ENCODE measurements around the gene NKIRAS2. TPM values are rescaled to one million over a fixed set of nuclear protein-coding genes. Genes with fewer than 3 reads are reported as not detected.
"Not testable (repeated sequence)": the region's sequence is repeated elsewhere in the genome, so short reads cannot be mapped to it uniquely, and the experiment has no call there.

NKIRAS2 gene
- total and polyA plus RNA-seq, 2 donors (not counting 3 experiments of a cell fraction or from before 2014, with no cell fraction given) = 57.3 to 87.6 TPM

GRCh38 chr17:42009170-42009569 is 10.7 kb upstream of the NKIRAS2 start:
- no peaks in the 10 kb centered on the region for H3K9me1 ChIP-seq (replicated peaks; ENCODE audit: control insufficient read depth, extremely low read depth, insufficient read depth, low read length)
- DNase-seq (ENCODE audit: low read depth, low spot score) (no peak), FAIRE-seq (no peak)
- no peak overlapping the region for H2AFZ ChIP-seq (ENCODE audit: low read depth, low read length)
- peaks cover 14% of the 10 kb centered on the region for H3K4me1 ChIP-seq (ENCODE audit: control insufficient read depth, extremely low read depth, insufficient read depth, low read length)
- H3K36me3 ChIP-seq (ENCODE audit: control insufficient read depth in 2 of 2, extremely low read depth in 1 of 2, insufficient read depth in 2 of 2, low read length in 2 of 2) = peaks cover 0 to 1% of the 10 kb centered on the region in 2 experiments
- dilution Hi-C loops (cut with MboI; ENCODE audit: extremely low pct_ligation_motif_present, low sequenced_read_pairs) (no loop called here), intact Hi-C loops (cut with micrococcal nuclease) (no loop called here)
- H3K4me3 ChIP-seq (replicated peaks in 1 of 3; ENCODE audit: insufficient read depth in 1 of 3, low read depth in 1 of 3, low read length in 3 of 3) = no peak overlapping the region
- peaks cover 92% of the 10 kb centered on the region for H3K79me2 ChIP-seq (ENCODE audit: control insufficient read depth, insufficient read depth, low read length)
- H3K27me3 ChIP-seq (ENCODE audit: control insufficient read depth in 2 of 2, insufficient read depth in 2 of 2, low read length in 2 of 2) = no peaks in the 10 kb centered on the region
- no peak overlapping the region for H3K27ac ChIP-seq (ENCODE audit: insufficient read depth, low read depth, low read length)
- no peak overlapping the region for H3K9ac ChIP-seq (replicated peaks; ENCODE audit: extremely low read depth, insufficient read depth, low read length)
- no TSS peak for BruUV-seq (replicated peaks)
- POLR2A ChIA-PET = no interaction called here
- TF ChIP-seq EZH2 (IDR thresholded peaks at IDR 0.05; ENCODE audit: borderline replicate concordance, low read depth, low read length, severe bottlenecking) = no peak
- H4K20me1 ChIP-seq (replicated peaks; ENCODE audit: control insufficient read depth, extremely low read depth, insufficient read depth, low read length) = peaks cover 1% of the 10 kb centered on the region
- no peaks in the 10 kb centered on the region for H3K9me3 ChIP-seq (replicated peaks; ENCODE audit: control insufficient read depth, insufficient read depth, low read length)
- CTCF ChIA-PET = interaction anchor here (2.1 kb wide), 1 partner anchor 11 kb away, joined by 7 read pairs; the partner anchor contains the start of gene NKIRAS2
- H3K4me2 ChIP-seq (ENCODE audit: insufficient read depth, low read length) = no peak overlapping the region

DNA sequence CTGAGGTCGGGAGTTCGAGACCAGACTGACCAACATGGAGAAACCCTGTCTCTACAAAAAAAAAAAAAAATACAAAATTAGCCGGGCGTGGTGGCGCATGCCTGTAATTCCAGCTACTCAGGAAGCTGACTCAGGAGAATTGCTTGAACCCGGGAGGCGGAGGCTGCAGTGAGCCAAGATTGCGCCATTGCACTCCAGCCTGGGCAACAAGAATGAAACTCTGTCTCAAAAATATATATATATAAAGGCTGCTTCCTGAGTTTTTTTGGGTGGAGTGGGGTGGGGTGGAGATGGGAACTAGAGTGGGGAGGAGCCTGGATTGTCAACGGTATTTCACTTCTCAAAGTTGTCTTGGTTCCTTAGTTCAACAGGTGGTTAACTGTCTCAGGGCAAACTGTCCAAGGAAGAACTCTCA is 9.6 kb upstream of the NKIRAS2 start:
- H3K4me3 ChIP-seq (replicated peaks in 1 of 3; ENCODE audit: insufficient read depth in 1 of 3, low read depth in 1 of 3, low read length in 3 of 3); BruUV-seq (replicated peaks); H2AFZ ChIP-seq (ENCODE audit: low read depth, low read length); dilution Hi-C loops (cut with MboI; ENCODE audit: extremely low pct_ligation_motif_present, low sequenced_read_pairs); intact Hi-C loops (cut with micrococcal nuclease); H4K20me1 ChIP-seq (replicated peaks; ENCODE audit: control insufficient read depth, extremely low read depth, insufficient read depth, low read length); H3K36me3 ChIP-seq (ENCODE audit: control insufficient read depth in 2 of 2, extremely low read depth in 1 of 2, insufficient read depth in 2 of 2, low read length in 2 of 2); POLR2A ChIA-PET; H3K9me3 ChIP-seq (replicated peaks; ENCODE audit: control insufficient read depth, insufficient read depth, low read length); H3K9me1 ChIP-seq (replicated peaks; ENCODE audit: control insufficient read depth, extremely low read depth, insufficient read depth, low read length); H3K9ac ChIP-seq (replicated peaks; ENCODE audit: extremely low read depth, insufficient read depth, low read length); H3K27me3 ChIP-seq (ENCODE audit: control insufficient read depth in 2 of 2, insufficient read depth in 2 of 2, low read length in 2 of 2): not testable (repeated sequence)
- peaks cover 14% of the 10 kb centered on the region for H3K4me1 ChIP-seq (ENCODE audit: control insufficient read depth, extremely low read depth, insufficient read depth, low read length)
- peak; percentile 23 for DNase-seq (ENCODE audit: low read depth, low spot score)
- peak overlapping the region; percentile 16 for H3K27ac ChIP-seq (ENCODE audit: insufficient read depth, low read depth, low read length)
- peak overlapping the region; percentile 54 for H3K4me2 ChIP-seq (ENCODE audit: insufficient read depth, low read length)
- CTCF ChIA-PET = interaction anchor here (2.1 kb wide), 1 partner anchor 10 kb away, joined by 7 read pairs; the partner anchor contains the start of gene NKIRAS2
- H3K79me2 ChIP-seq (ENCODE audit: control insufficient read depth, insufficient read depth, low read length) = peaks cover 92% of the 10 kb centered on the region
- FAIRE-seq = peak; percentile 68
